Lower leg skin (tissue), 4 donors: Measurements from ENCODE around the gene KCNJ9. TPM values are rescaled to one million over a fixed set of nuclear protein-coding genes. Genes with fewer than 3 reads are reported as not detected.

ENCODE experiments used
- DNase-seq, 2 donors: peaks; one replicate each; pipeline ENCODE4 v3.0.0-alpha.2; 2019; ENCODE audit warnings: low spot score in 2 of 2
- H3K4me3 ChIP-seq: fragments of 200-600 bp; sonication (generic); 2 replicates; pipeline ENCODE4 v1.5.1; 2017; ENCODE audit warnings: mild to moderate bottlenecking, low read depth; ENCODE audit not compliant: poor library complexity, severe bottlenecking
- POLR2A ChIP-seq, 2 donors: fragments of 450-650 bp; IDR thresholded peaks; one replicate each; pipeline ENCODE4 v1.6.1; 2016 to 2017; ENCODE audit warnings: antibody characterized with exemption in 2 of 2, mild to moderate bottlenecking in 1 of 2, moderate library complexity in 1 of 2
- WGBS, 2 donors: methylation state at CpG; one replicate each; pipeline ENCODE4 v1.1.5; 2018; 5-methylcytosine and 5-hydroxymethylcytosine counted together
- intact Hi-C: fragments of 100-400 bp; cut with DNase I; formaldehyde crosslinking; loops from one replicate; pipeline ENCODE4 v1.15.0; 2023; ENCODE audit warnings: low total_unique reads
- total RNA-seq, 4 donors: library from RNA; depleted of rRNA; stranded (reverse); fragments of >200 nt; gene quantifications; one replicate each; pipeline ENCODE4 v1.1.0, GENCODE V29; 2016
- TF ChIP-seq, protein P1 (sequence below), 3 donors: fragments of 450-650 bp; IDR thresholded peaks; one replicate each; pipeline ENCODE4 v1.5.1; 2016; ENCODE audit warnings: antibody characterized with exemption in 3 of 3, mild to moderate bottlenecking in 3 of 3, moderate library complexity in 2 of 3

The KCNJ9 gene
- total RNA-seq, 4 donors from 2014 or later: 0.12 TPM; not detected in 3

GRCh38 chr1:160096274-160097116 is 15.2 kb downstream of the KCNJ9 start:
- DNase-seq: peak; percentile 72 to 93
- 28 to 49% methylated on average over 4 of the region's 4 CpGs for WGBS, 2 donors
- TF ChIP-seq, protein P1, sequence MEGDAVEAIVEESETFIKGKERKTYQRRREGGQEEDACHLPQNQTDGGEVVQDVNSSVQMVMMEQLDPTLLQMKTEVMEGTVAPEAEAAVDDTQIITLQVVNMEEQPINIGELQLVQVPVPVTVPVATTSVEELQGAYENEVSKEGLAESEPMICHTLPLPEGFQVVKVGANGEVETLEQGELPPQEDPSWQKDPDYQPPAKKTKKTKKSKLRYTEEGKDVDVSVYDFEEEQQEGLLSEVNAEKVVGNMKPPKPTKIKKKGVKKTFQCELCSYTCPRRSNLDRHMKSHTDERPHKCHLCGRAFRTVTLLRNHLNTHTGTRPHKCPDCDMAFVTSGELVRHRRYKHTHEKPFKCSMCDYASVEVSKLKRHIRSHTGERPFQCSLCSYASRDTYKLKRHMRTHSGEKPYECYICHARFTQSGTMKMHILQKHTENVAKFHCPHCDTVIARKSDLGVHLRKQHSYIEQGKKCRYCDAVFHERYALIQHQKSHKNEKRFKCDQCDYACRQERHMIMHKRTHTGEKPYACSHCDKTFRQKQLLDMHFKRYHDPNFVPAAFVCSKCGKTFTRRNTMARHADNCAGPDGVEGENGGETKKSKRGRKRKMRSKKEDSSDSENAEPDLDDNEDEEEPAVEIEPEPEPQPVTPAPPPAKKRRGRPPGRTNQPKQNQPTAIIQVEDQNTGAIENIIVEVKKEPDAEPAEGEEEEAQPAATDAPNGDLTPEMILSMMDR (IDR thresholded peaks at IDR 0.05): no peak
- no peak for TF ChIP-seq POLR2A (IDR thresholded peaks at IDR 0.05)
- no peak overlapping the region for H3K4me3 ChIP-seq
- intact Hi-C loops: no loop called here

DNA sequence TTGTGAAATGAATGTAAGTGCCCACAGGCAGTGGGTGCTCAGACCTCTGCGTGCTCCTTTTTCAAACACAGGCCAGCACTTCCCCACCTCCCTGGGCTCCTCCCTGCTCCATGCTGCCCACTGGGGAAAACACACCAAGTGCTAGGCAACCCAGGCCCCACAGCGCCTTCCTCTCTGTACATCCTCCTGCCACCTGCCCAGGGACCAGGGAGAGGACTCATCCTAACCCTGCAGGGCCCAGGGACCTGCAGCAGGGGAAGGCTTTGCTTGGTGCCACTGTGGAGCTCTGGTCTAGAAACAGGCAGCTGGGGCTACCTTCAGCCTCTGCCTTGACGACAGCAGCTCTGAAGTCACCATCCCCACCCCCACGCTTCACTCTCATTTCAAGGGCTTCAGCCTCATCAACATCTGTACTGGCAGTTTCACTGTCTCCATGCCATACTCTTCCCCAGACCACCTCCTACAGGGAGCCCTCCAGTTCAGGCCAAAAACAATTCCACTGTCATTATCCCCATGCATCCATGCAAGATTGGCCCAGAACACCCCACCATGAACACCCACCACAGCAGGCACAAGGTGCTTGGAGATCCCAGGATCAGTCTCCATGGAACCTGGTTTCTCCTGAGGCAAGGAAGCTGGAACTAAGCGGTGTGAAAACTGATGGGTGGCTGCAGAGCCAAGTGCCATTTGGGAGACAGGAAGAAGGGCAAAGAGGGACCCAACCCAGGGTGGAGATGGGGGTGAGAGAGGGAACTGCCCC is 16.0 kb downstream of the KCNJ9 start:
- TF ChIP-seq, protein P1 (IDR thresholded peaks at IDR 0.05): no peak
- TF ChIP-seq POLR2A (IDR thresholded peaks at IDR 0.05): no peak
- intact Hi-C loops: no loop called here
- H3K4me3 ChIP-seq: no peak overlapping the region
- no peak for DNase-seq
- 42 to 55% methylated on average over 5 of the region's 5 CpGs for WGBS, 2 donors

DNA sequence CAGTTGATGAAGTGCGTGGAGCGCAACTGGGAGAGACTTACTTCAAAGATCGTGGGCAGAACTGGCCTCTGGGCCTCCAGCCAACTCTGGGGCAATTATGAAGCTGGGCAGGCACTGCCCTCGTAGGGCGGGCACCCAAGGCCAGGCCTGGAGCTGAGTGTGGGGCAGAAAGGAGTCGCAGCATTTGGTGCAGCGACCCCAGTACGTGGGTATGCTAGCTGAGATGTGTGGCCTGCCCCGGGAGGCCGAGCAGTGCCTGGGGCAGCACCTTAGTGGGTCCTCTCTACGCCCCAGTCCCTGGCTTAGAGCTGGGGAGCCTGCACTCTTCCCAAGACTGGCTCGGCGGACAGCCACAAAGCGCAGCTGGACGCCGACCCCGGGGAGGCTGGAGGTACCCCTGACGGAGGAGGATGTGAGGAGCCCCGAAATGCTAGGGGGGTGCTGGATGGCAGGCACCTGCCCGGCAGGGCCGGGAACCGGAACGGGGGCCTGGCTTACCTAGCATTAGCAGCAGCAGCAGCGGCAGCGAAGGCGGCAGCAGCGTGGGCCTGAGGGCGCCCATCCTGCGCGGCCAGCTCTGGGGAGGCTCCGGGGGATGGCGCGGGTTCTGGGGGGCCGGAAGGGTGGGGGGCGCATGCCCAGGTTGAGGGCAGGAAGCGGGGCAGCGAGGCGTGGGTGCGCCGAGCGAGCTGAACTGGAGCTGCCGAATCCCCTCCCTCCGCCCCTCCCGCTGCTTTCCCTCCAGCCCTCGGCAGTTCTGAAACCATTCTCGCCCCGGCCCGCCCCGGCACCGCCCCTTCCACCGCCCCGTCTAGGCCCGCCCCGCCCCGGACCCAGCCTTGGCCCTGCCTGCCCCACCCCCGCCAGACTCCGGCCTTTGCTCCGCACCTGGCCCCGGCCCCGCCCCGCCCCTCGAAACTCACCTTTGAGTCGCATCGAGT is 16.8 kb downstream of the KCNJ9 start, which contains the start of gene IGSF8:
IGSF8 (minus strand) TSS at position 709 of the 941 bp plus-strand sequence; CDS start at position 562, 147 bp downstream.
- 1 to 3% methylated on average over 12 to 49 of the region's 64 CpGs for WGBS, 2 donors
- DNase-seq: peak; percentile 88 to 98
- peak within 1 kb of the TSS; percentile 60 for H3K4me3 ChIP-seq
- TF ChIP-seq, protein P1 (IDR thresholded peaks at IDR 0.05): no peak
- no peak for TF ChIP-seq POLR2A (IDR thresholded peaks at IDR 0.05)
- intact Hi-C loops: no loop called here

- WGBS, 2 donors: 5 to 6% methylated on average over 16 to 19 of the region's 40 CpGs
- TF ChIP-seq, protein P1 (IDR thresholded peaks at IDR 0.05): no peak
- no peak for TF ChIP-seq POLR2A (IDR thresholded peaks at IDR 0.05)
- peak overlapping the region; percentile 22 for H3K4me3 ChIP-seq
- intact Hi-C loops: no loop called here
- peak; percentile 96 to 99 for DNase-seq
These were observed 17.7 kb downstream of the KCNJ9 start for GRCh38 chr1:160098852-160099561.
